Adrenal gland (tissue), 12 donors: ENCODE data around the gene GLMN. TPM values are rescaled to one million over a fixed set of nuclear protein-coding genes. Genes with fewer than 3 reads are reported as not detected.
A peak's percentile ranks its signal among the peaks of the same experiment; 100 is the strongest.

Experiments
- DNase-seq, 7 donors: peaks; one replicate each; pipeline ENCODE4 v3.0.0-alpha.2; 2019 to 2020
- H3K27ac ChIP-seq, 5 donors: fragments of 200-600 bp; sonication (generic) in 4 of 5; 1 replicate in 3 of 5; 2 replicates in 2 of 5; pipeline versions ENCODE4 v1.5.1 to v1.8.0; 2016 to 2020; ENCODE audit warnings: mild to moderate bottlenecking in 1 of 5
- H3K27me3 ChIP-seq: fragments of 200-600 bp; 2 replicates; pipeline ENCODE4 v1.8.0; 2021
- H3K36me3 ChIP-seq, 2 donors: fragments of 200-600 bp; replicated peaks in 1 of 2; 1 replicate in 1 of 2; 2 replicates in 1 of 2; pipeline versions ENCODE4 v1.5.1 to v1.8.0; 2018 to 2022
- H3K4me1 ChIP-seq, 2 donors: fragments of 200-600 bp; replicated peaks in 1 of 2; 1 replicate in 1 of 2; 2 replicates in 1 of 2; pipeline versions ENCODE4 v1.5.1 to v1.8.0; 2018 to 2021
- H3K4me3 ChIP-seq, 4 donors: fragments of 200-600 bp; sonication (generic) in 3 of 4; one replicate each; pipeline ENCODE4 v1.5.1; 2016 to 2018
- H3K9me3 ChIP-seq, 3 donors: fragments of 200-600 bp; sonication (generic) in 1 of 3; replicated peaks in 1 of 3; 1 replicate in 2 of 3; 2 replicates in 1 of 3; pipeline versions ENCODE4 v1.5.1 to v1.8.0; 2016 to 2021
- POLR2A ChIP-seq, 2 donors: fragments of 450-650 bp; IDR thresholded peaks; one replicate each; pipeline ENCODE4 v1.6.1; 2017; ENCODE audit warnings: antibody characterized with exemption in 2 of 2, mild to moderate bottlenecking in 2 of 2, moderate library complexity in 1 of 2
- WGBS, 4 donors: extraction: QIAGEN DNeasy Blood & Tissue Kit in 2 of 4; methylation state at CpG; one replicate each; pipeline versions ENCODE4 v1.1.5 to v1.1.7; 2013 to 2017; 5-methylcytosine and 5-hydroxymethylcytosine counted together
- intact Hi-C, 2 donors: fragments of 100-400 bp; cut with DNase I; formaldehyde crosslinking; loops; one replicate each; pipeline versions ENCODE4 v1.14.1 to v1.15.0; 2022 to 2023
- polyA plus RNA-seq, 3 donors: library from polyadenylated mRNA; stranded (reverse); fragments of 200-250 nt in 2 of 3; fragments of 350-450 nt in 1 of 3; fragmentation: Illumina TruSeq in 1 of 3; extraction: RNeasy Lipid Tissue Mini Kit (QIAGEN cat#74804) in 1 of 3; gene quantifications; one replicate each; pipeline ENCODE4 v1.2.3, GENCODE V29; 2013 to 2014
- total RNA-seq, 9 donors: library from RNA; depleted of rRNA in 4 of 9; stranded (reverse); fragments of >200 nt in 4 of 9; fragments of 120-200 nt in 1 of 9; fragmentation: NEBNext Ultra II Directional in 1 of 9; extraction: Animal tissue kit (Norgen Biotek cat#: 25700) in 1 of 9; gene quantifications; one replicate each; pipeline versions ENCODE4 v1.1.0 to v1.2.4, GENCODE V29; 2013 to 2023
- TF ChIP-seq, protein P1 (sequence below), 6 experiments: fragments of 450-650 bp in 4 of 6; fragments of 200-600 bp in 2 of 6; sonication (generic) in 1 of 6; IDR thresholded peaks; 1 replicate in 5 of 6; 2 replicates in 1 of 6; pipeline versions ENCODE4 v1.5.1 to v1.8.0; 2016 to 2021; ENCODE audit warnings: antibody characterized with exemption in 6 of 6, mild to moderate bottlenecking in 2 of 6, moderate library complexity in 1 of 6
- donor health status: healthy with polysubstance abuse.
- donor health status: Bipolar disorder and iron deficiency.
- donor health status: DM: yes; HTN: yes; CAD: no.
- donor health status: DM: no; HTN: no; CAD: no.
- donor health status: DM: no; HTN: no; CAD: no.
- donor health status: DM: yes; HTN: yes; CAD: no.

GLMN gene
- total and polyA plus RNA-seq, 12 donors, result 1.1 to 73.1 (median 6.5) TPM

DNA sequence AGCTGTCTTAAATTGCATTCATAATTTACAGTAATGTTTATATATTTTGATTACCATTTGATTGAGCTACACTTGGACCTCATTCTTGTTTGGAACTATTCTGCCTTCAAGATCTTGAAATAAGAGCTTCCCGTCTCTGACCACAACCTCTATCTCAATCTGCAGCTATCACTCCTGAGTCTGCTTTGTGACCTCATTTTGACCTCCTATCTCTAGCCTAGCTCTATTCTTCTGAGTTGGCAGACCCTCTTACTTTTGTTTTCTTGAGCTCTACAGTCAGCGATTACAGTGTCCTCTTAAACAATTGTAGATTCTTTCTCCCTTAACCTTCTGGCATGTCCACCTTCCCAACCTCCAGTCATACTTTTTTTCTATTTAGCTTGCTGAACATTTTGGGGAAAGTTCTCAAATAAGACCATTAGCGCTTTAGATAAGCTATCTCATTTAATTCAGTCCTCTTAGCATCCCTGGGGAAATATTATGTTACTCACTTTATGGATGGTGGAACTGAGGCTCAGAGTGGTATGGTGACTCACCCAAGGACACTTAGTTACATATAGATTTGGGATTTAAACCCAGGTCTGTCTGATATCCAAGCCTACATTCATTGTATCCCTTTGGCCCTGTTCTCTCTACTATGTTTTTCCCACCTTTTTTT, 19.2 kb upstream of the GLMN start:
- intact Hi-C loops, result no loop called here
- WGBS, 4 donors, result 74 to 80% (median 76%) methylated on average over 3 of the region's 3 CpGs
- Histone ChIP-seq H3K36me3 (peaks cover 0 to 3% of the 10 kb centered on the region in 2 donors), H3K4me1 (no peaks in the 10 kb centered on the region), H3K4me3 (no peak overlapping the region), H3K27ac (no peak overlapping the region), H3K27me3 (no peaks in the 10 kb centered on the region), H3K9me3 (no peaks in the 10 kb centered on the region)
- no peak for TF ChIP-seq POLR2A (IDR thresholded peaks at IDR 0.05)
- TF ChIP-seq, protein P1, sequence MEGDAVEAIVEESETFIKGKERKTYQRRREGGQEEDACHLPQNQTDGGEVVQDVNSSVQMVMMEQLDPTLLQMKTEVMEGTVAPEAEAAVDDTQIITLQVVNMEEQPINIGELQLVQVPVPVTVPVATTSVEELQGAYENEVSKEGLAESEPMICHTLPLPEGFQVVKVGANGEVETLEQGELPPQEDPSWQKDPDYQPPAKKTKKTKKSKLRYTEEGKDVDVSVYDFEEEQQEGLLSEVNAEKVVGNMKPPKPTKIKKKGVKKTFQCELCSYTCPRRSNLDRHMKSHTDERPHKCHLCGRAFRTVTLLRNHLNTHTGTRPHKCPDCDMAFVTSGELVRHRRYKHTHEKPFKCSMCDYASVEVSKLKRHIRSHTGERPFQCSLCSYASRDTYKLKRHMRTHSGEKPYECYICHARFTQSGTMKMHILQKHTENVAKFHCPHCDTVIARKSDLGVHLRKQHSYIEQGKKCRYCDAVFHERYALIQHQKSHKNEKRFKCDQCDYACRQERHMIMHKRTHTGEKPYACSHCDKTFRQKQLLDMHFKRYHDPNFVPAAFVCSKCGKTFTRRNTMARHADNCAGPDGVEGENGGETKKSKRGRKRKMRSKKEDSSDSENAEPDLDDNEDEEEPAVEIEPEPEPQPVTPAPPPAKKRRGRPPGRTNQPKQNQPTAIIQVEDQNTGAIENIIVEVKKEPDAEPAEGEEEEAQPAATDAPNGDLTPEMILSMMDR (IDR thresholded peaks at IDR 0.05), result no peak
- no peak for DNase-seq

GRCh38 chr1:92315766-92316599, 17.2 kb upstream of the GLMN start:
- WGBS, 4 donors, result 85 to 94% (median 88%) methylated on average over 6 of the region's 6 CpGs
- Histone ChIP-seq H3K27ac (no peak overlapping the region), H3K27me3 (no peaks in the 10 kb centered on the region), H3K36me3 (peaks cover 0 to 3% of the 10 kb centered on the region in 2 donors), H3K4me1 (no peaks in the 10 kb centered on the region), H3K9me3 (no peaks in the 10 kb centered on the region), H3K4me3 (no peak overlapping the region)
- no peak for DNase-seq
- intact Hi-C loops, result no loop called here
- TF ChIP-seq, protein P1 (IDR thresholded peaks at IDR 0.05), result no peak
- TF ChIP-seq POLR2A (IDR thresholded peaks at IDR 0.05), result no peak

- H3K27ac ChIP-seq, result no peak overlapping the region
- H3K4me3 ChIP-seq, result no peak overlapping the region
- 93 to 100% (median 99%) methylated on average over 1 of the region's 1 CpG for WGBS, 4 donors
- no peaks in the 10 kb centered on the region for H3K9me3 ChIP-seq
- H3K27me3 ChIP-seq, result no peaks in the 10 kb centered on the region
- DNase-seq, result no peak
- peaks cover 0 to 3% of the 10 kb centered on the region in 2 donors for H3K36me3 ChIP-seq
- TF ChIP-seq, protein P1 (IDR thresholded peaks at IDR 0.05), result no peak
- TF ChIP-seq POLR2A (IDR thresholded peaks at IDR 0.05), result no peak
- intact Hi-C loops, result loop anchor here in 1 of 2 donors (5.0 kb wide), 1 partner anchor 288 kb away; no protein-coding TSS in a partner anchor
- no peaks in the 10 kb centered on the region for H3K4me1 ChIP-seq
Measured at GRCh38 chr1:92314024-92314423, 15.2 kb upstream of the GLMN start.

- H3K36me3 ChIP-seq, result peaks cover 0 to 33% of the 10 kb centered on the region in 2 donors
- TF ChIP-seq, protein P1 (IDR thresholded peaks at IDR 0.05), result peak; percentile 28 to 69 (median 53)
- TF ChIP-seq POLR2A (IDR thresholded peaks at IDR 0.05), result no peak
- H3K27me3 ChIP-seq, result no peaks in the 10 kb centered on the region
- intact Hi-C loops, result loop anchor here in 1 of 2 donors (5.0 kb wide), 1 partner anchor 292 kb away; no protein-coding TSS in a partner anchor
- H3K9me3 ChIP-seq, result no peaks in the 10 kb centered on the region
- H3K4me3 ChIP-seq, result no peak overlapping the region
- H3K27ac ChIP-seq, result no peak overlapping the region
- no peak for DNase-seq
- H3K4me1 ChIP-seq, result no peaks in the 10 kb centered on the region
Measured at GRCh38 chr1:92310185-92310597, 11.4 kb upstream of the GLMN start.
